SU-DHL-6 (cell line): Measurements from ENCODE around the gene FLYWCH1.
"Not testable (repeated sequence)": the region's sequence is repeated elsewhere in the genome, so short reads cannot be mapped to it uniquely, and the experiment has no call there.

ENCODE experiments used
- H2AFZ ChIP-seq: fragments of 200-600 bp; sonication (generic); 2 replicates; pipeline ENCODE4 v1.6.1; 2014; ENCODE audit warnings: low read depth, mild to moderate bottlenecking, moderate library complexity, mixed read lengths, antibody characterized with exemption, low read length; ENCODE audit not compliant: severe bottlenecking
- H3F3A ChIP-seq: fragments of 200-600 bp; shearing (Covaris generic); 2 replicates; pipeline ENCODE4 v1.6.0; 2016; ENCODE audit warnings: antibody characterized with exemption, mild to moderate bottlenecking; ENCODE audit not compliant: insufficient read depth
- H3K27ac ChIP-seq: fragments of 200-600 bp; sonication (generic); 2 replicates; pipeline ENCODE4 v1.5.1; 2016; ENCODE audit warnings: low read depth, mild to moderate bottlenecking, low read length, moderate library complexity, mixed read lengths
- H3K27me3 ChIP-seq: fragments of 200-600 bp; sonication (generic), shearing (Covaris generic); 2 replicates; pipeline ENCODE4 v1.6.0; 2014; ENCODE audit warnings: mild to moderate bottlenecking, low read length
- H3K36me3 ChIP-seq: fragments of 200-600 bp; sonication (generic); 2 replicates; pipeline ENCODE4 v1.6.1; 2014; ENCODE audit warnings: mild to moderate bottlenecking, low read length, mixed read lengths
- H3K4me2 ChIP-seq: fragments of 300-600, 200-600 bp; shearing (Covaris generic), sonication (generic); 2 replicates; pipeline ENCODE4 v1.6.0; 2014; ENCODE audit warnings: low read length, low read depth, mild to moderate bottlenecking; ENCODE audit not compliant: poor library complexity, severe bottlenecking
- H3K4me3 ChIP-seq: fragments of 200-600 bp; sonication (generic); 2 replicates; pipeline ENCODE4 v1.5.1; 2014; ENCODE audit warnings: antibody characterized with exemption, low read length, mild to moderate bottlenecking, mixed read lengths; ENCODE audit not compliant: insufficient read depth, poor library complexity, severe bottlenecking
- H3K79me2 ChIP-seq: fragments of 200-600 bp; sonication (generic); 2 replicates; pipeline ENCODE4 v1.6.1; 2014; ENCODE audit warnings: mild to moderate bottlenecking, low read length, moderate library complexity; ENCODE audit not compliant: insufficient read depth
- H3K9ac ChIP-seq: fragments of 200-600 bp; sonication (generic); 2 replicates; pipeline ENCODE4 v1.7.0; 2014; ENCODE audit warnings: mild to moderate bottlenecking, low read length
- H3K9me2 ChIP-seq: fragments of 200-600 bp; sonication (generic); replicated peaks from 2 replicates; pipeline ENCODE4 v1.6.1; 2014; ENCODE audit warnings: low read length; ENCODE audit not compliant: insufficient read depth
- H3K9me3 ChIP-seq: fragments of 200-600 bp; sonication (generic); 2 replicates; pipeline ENCODE4 v1.6.1; 2014; ENCODE audit warnings: low read length, mixed read lengths; ENCODE audit not compliant: insufficient read depth
- H4K20me1 ChIP-seq: fragments of 200-600 bp; sonication (generic); 2 replicates; pipeline ENCODE4 v1.6.1; 2014; ENCODE audit warnings: low read depth, mild to moderate bottlenecking, antibody characterized with exemption, low read length, moderate library complexity, mixed read lengths
- EZH2phosphoT487 ChIP-seq: fragments of 200-600 bp; sonication (generic), shearing (Covaris generic); conservative IDR thresholded peaks from 2 replicates; pipeline ENCODE4 v1.6.1; 2018; ENCODE audit warnings: mild to moderate bottlenecking, antibody characterized with exemption, low read length, moderate library complexity, mixed read lengths
- TF ChIP-seq, protein P1 (sequence below): fragments of 200-600 bp; sonication (generic); IDR thresholded peaks from one replicate; pipeline ENCODE4 v1.5.1; 2017; ENCODE audit warnings: antibody characterized with exemption, mild to moderate bottlenecking, low read length, moderate library complexity; ENCODE audit not compliant: insufficient read depth, poor library complexity, severe bottlenecking

FLYWCH1 gene

DNA sequence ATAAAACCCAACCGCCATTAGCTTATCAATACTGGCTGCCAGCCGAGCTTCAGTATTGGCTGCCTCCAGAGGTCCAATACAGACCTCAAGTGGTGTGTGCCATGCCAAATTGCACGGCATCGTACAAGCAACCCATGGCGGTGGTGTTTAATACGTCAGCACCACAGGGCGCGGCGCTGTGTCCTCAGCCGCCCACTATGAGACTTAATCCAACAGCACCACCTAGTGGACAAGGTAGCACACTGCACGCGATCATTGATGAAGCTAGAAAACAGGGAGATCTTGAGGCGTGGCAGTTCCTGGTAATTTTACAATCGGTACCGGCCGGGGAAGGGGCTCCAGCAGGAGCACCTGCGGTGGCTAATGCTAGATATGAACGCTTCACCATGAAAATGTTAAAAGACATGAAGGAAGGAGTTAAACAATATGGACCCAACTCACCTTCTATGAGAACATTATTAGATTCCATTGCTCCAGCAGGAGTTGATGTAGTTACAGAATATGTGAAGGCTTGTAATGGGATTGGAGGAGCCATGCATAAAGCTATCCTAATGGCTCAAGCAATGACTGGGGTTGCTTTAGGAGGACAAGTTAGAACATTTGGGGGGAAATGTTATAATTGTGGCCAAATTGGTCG, 15.4 kb downstream of the FLYWCH1 start:
- H3K9ac ChIP-seq = no peak overlapping the region
- H3K27ac ChIP-seq = no peak overlapping the region
- no peaks in the 10 kb centered on the region for H3K79me2 ChIP-seq
- TF ChIP-seq, protein P1, sequence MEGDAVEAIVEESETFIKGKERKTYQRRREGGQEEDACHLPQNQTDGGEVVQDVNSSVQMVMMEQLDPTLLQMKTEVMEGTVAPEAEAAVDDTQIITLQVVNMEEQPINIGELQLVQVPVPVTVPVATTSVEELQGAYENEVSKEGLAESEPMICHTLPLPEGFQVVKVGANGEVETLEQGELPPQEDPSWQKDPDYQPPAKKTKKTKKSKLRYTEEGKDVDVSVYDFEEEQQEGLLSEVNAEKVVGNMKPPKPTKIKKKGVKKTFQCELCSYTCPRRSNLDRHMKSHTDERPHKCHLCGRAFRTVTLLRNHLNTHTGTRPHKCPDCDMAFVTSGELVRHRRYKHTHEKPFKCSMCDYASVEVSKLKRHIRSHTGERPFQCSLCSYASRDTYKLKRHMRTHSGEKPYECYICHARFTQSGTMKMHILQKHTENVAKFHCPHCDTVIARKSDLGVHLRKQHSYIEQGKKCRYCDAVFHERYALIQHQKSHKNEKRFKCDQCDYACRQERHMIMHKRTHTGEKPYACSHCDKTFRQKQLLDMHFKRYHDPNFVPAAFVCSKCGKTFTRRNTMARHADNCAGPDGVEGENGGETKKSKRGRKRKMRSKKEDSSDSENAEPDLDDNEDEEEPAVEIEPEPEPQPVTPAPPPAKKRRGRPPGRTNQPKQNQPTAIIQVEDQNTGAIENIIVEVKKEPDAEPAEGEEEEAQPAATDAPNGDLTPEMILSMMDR = peak; percentile 92
- TF ChIP-seq EZH2phosphoT487 = no peak
- H3K4me2 ChIP-seq = peak overlapping the region; percentile 27
- no peaks in the 10 kb centered on the region for H3K9me2 ChIP-seq
- H2AFZ ChIP-seq = no peak overlapping the region
- no peaks in the 10 kb centered on the region for H3F3A ChIP-seq
- H4K20me1 ChIP-seq = no peaks in the 10 kb centered on the region
- no peak overlapping the region for H3K4me3 ChIP-seq
- no peaks in the 10 kb centered on the region for H3K9me3 ChIP-seq
- no peaks in the 10 kb centered on the region for H3K36me3 ChIP-seq
- H3K27me3 ChIP-seq = no peaks in the 10 kb centered on the region

GRCh38 chr16:2928151-2928550, 16.4 kb downstream of the FLYWCH1 start:
- H3K4me3 ChIP-seq, H3K79me2 ChIP-seq, H2AFZ ChIP-seq, H3K27ac ChIP-seq, H3K9ac ChIP-seq, H3K9me2 ChIP-seq, H3K4me2 ChIP-seq, H3F3A ChIP-seq, H3K36me3 ChIP-seq, H3K9me3 ChIP-seq, H3K27me3 ChIP-seq, H4K20me1 ChIP-seq: not testable (repeated sequence)

DNA sequence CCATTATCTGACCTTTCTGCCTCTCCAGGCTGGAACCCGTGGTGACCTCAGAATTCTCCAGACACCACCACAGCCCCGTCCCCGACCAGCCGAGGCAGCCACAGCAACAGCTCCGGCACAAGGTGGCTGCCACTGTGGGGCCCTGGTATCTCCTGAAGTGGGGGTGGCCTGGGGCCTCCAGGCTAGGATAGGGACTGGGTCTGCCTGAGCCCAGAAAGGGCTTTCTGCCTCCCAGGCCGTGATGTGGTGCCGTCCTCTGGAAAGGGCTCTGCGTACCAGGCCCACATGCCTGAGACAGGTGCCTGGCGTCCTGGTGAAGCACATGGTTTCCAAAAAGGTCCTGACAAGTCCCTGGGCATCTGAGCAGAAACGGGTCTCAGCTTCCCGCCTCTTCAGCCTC, 17.1 kb downstream of the FLYWCH1 start:
- Histone ChIP-seq H3K9me2 (no peaks in the 10 kb centered on the region), H3K4me2 (no peak overlapping the region), H3K36me3 (no peaks in the 10 kb centered on the region), H3K9ac (no peak overlapping the region), H3F3A (no peaks in the 10 kb centered on the region), H2AFZ (no peak overlapping the region), H3K4me3 (no peak overlapping the region), H3K27me3 (no peaks in the 10 kb centered on the region), H3K79me2 (no peaks in the 10 kb centered on the region), H4K20me1 (no peaks in the 10 kb centered on the region), H3K9me3 (no peaks in the 10 kb centered on the region), H3K27ac (no peak overlapping the region)
- TF ChIP-seq, protein P1 = no peak
- no peak for TF ChIP-seq EZH2phosphoT487

DNA sequence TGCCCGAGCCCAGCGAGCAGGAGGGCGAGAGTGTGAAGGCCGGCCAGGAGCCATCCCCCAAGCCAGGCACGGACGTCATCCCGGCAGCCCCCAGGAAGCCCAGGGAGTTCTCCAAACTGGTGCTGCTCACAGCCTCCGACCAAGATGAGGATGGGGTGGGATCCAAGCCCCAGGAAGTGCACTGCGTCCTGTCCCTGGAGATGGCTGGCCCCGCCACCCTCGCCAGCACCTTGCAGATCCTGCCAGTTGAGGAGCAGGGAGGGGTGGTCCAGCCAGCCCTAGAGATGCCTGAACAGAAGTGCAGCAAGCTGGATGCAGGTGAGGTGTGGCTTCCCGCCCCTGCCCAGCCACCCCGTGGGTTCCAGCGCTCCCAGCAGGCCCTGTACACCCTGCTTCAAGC, 18.0 kb downstream of the FLYWCH1 start:
- Histone ChIP-seq H3K4me2 (no peak overlapping the region), H3K9ac (no peak overlapping the region), H4K20me1 (no peaks in the 10 kb centered on the region), H3K9me3 (no peaks in the 10 kb centered on the region), H3K36me3 (no peaks in the 10 kb centered on the region), H3K27me3 (no peaks in the 10 kb centered on the region), H2AFZ (no peak overlapping the region), H3K9me2 (no peaks in the 10 kb centered on the region), H3F3A (no peaks in the 10 kb centered on the region), H3K4me3 (no peak overlapping the region), H3K27ac (no peak overlapping the region), H3K79me2 (no peaks in the 10 kb centered on the region)
- TF ChIP-seq, protein P1 = no peak
- TF ChIP-seq EZH2phosphoT487 = no peak
